Neural progenitor cell (in vitro differentiated cells): Measurements from ENCODE around the gene KRTAP9-6.

ENCODE experiments used
- EZH2phosphoT487 ChIP-seq: fragments of 200-600 bp; sonication (generic); IDR thresholded peaks from 2 replicates; pipeline ENCODE4 v1.6.1; 2017; ENCODE audit warnings: antibody characterized with exemption
- TF ChIP-seq, protein P1 (sequence below): fragments of 200-600 bp; sonication (generic); IDR thresholded peaks from 2 replicates; pipeline ENCODE4 v1.5.1; 2017; ENCODE audit warnings: antibody characterized with exemption, mild to moderate bottlenecking

DNA sequence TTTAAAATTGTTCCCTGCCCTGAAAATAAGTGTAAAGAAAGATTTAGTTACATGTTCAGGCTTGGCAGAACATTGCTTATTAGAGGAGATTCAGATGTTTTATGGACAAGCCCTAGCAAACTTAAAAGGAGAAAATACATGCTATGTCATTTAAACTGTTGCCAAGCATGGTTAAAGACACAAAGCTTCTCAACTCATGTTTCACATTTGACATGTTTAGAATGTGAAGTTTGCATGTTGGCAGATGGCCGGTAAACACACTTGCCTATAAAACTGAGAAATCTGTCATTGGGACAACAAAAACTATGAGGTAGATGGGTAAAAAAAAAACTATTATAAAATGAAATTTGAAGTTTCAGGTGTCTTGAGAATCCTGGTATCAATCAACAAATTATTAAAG lies 31.7 kb downstream of the KRTAP9-6 start:
- TF ChIP-seq, protein P1, sequence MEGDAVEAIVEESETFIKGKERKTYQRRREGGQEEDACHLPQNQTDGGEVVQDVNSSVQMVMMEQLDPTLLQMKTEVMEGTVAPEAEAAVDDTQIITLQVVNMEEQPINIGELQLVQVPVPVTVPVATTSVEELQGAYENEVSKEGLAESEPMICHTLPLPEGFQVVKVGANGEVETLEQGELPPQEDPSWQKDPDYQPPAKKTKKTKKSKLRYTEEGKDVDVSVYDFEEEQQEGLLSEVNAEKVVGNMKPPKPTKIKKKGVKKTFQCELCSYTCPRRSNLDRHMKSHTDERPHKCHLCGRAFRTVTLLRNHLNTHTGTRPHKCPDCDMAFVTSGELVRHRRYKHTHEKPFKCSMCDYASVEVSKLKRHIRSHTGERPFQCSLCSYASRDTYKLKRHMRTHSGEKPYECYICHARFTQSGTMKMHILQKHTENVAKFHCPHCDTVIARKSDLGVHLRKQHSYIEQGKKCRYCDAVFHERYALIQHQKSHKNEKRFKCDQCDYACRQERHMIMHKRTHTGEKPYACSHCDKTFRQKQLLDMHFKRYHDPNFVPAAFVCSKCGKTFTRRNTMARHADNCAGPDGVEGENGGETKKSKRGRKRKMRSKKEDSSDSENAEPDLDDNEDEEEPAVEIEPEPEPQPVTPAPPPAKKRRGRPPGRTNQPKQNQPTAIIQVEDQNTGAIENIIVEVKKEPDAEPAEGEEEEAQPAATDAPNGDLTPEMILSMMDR = no peak
- no peak for TF ChIP-seq EZH2phosphoT487
